GM03348 (cell line): Measurements from ENCODE around the gene ACBD4.

Experiments
- DNase-seq: peaks from one replicate; pipeline ENCODE4 v3.0.0; 2012; ENCODE audit warnings: low spot score

The ACBD4 gene

DNA sequence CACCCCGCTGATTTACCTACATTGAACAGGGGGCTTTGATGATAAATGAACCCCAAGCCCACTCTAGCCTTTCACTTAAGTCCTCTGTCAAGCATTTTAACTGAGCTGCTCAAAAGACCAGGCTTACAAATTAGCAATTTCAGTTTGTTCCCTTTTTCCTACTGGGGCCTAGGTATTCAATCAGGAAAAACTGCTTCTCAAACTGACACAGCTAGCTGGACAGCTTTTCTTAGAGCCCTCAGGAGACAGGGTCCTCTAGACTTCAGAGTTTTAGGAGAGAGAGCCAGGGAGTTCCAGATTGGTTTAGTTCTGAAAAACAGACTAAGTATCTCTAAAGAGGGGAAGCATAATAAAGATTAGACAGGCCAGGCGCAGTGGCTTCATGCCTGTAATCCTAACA, 20.0 kb downstream of the ACBD4 start:
- no peak for DNase-seq

DNA sequence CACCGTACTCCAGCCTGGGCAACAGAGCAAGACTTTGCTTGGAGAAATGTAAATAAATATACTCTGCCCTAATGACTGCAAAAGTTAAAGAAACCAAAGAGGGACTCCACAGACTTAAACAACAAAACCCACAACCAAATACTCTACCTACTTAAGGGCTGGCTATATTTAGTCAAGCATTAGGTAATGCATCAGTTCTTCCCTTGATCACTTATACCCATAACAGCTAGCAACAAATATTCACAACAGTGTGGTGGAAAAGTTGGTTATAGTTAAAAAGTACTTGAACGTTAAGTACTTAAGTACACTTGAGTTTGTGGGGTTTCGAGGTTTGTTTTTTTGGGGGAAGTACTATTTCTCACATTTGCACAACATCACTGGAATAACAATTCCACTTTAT, 20.8 kb downstream of the ACBD4 start:
- DNase-seq, result no peak

DNA sequence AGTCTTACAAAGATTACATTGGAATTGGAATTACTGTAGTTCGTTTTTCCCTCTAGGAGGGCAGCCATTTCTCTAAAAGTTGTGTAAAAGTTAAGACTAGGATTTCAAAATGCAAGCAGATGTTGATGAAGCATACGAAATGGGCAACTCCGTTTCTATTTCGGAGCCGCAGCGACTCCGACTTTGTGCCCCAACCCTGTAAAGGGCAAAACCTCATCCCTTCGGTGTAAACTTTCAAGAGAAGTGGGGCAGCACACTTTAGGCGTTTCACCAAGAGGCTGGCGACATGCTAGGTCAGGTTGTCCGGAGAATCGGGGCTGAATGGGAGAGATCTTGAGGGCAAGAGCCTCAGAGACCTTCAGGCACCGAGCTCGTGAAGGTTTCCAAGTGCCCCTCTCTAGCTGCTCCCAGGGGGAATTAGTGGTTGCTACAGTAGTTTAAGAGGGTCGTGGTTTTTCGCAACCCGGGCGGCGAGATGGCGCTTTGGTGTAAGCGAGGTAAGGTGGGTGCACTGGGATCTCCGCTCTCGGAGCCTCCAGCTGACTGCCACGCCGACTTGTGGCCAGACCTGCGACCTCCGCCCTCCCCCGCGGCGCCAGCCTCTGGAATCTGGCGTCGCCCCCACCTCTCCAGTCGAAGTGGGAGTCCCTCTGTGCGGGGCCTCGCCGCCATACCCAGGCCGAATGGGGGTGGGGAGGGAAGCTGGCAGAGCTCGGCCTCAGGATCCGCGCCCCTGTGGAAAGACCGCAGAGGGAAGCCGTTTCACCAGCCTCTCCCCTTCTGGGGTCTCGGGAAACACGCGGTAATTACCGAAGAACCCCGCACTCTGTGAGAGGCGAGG, 25.2 kb downstream of the ACBD4 start:
- DNase-seq, result peak; percentile 64

DNA sequence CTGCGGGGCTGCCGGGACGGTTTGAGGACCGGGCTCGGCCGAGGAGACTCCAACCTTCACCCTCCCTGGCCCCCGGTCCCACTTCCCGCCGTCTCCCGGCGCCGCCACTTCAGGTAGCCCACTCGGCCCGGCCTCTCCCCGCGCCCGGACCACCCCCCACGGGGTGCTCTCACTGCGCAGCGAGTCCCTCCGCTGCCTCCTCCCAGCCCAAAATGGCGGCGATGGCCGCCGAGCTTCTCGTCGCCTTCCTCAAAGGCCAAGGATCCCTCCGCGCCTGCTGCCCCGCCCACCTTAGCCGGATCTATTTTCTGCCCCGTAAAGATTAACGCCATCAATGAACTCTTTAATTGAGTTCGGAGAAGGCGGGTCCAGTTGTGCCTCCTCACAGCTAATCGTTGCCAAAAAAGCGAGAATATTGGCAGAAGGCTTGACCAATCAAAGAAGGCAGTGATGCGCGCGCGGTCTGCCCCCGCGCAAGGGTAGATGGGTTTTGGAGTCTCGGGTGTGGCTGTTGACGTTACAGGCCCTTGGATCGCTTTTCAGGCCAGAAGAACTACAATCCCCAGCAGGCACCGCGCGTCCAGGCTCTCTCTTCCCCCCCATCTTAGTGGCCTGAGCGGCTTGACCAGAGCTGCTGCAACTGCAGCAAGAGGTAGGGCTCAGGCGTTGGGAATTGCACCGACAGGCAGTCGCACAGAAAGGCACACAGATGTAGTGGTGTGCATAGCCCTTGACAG, 26.0 kb downstream of the ACBD4 start, which contains the start of gene HEXIM2:
HEXIM2 (plus strand) TSS at position 588 of the 737 bp plus-strand sequence. CDS start 919 bp downstream, outside the sequence.
- DNase-seq, result peak; percentile 97

DNA sequence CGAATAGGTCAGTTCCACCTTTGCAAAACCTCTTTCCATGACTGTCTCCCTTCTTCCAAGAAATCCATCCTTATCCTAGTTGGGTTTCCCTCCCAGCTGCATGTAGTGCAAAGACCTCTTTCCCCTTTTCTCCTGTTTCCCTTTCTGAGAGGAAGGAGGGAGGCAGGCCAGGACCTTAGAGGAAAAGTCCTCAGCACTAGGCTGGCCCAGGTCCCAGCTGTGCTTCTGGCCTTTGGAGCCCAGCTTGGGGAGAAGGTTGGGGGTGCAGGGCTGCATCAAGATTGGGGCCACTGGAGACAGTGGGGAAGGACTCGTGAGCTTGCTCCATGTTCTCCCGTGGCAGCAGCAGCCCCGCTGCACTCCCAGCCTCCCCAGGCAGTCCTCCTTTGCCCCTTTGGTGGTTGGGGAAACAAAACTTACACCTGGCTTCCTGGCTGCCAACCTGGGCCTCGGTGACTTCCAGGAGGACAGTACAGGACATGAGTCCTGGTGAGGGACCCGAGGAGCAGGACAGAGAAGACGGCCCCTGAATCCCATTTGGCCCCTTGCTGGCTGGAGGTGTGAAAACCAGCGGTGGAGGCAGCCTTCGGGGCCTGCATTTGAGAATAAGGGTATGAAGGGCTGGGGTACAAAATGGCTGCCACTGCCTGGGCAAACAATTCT, 26.7 kb downstream of the ACBD4 start:
- no peak for DNase-seq

DNA sequence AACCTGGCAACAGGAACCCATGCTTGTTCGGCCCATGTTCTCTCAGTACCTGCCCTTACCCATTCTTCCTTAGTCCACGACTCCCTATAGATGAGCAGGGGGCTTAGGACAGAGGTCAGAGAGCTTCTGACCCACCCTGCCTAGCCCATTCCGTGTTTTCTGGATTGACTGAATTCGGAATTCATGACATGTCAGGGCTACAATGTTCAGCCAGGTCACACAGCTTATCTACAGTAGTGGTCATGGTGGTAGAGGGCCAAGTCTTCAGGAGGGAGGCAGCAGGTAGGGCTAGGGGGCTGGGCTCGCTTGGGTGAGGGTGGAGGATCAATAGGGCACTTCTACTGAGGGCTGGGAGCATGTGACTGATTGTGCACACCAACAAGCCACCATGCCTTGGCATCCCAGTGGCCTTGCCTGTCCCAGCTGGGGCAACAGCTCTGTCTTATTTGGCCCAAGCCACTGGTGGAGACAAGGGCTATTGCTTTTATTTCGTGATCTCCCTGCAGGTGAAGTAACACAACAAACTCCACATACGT, 29.3 kb downstream of the ACBD4 start:
- no peak for DNase-seq

DNA sequence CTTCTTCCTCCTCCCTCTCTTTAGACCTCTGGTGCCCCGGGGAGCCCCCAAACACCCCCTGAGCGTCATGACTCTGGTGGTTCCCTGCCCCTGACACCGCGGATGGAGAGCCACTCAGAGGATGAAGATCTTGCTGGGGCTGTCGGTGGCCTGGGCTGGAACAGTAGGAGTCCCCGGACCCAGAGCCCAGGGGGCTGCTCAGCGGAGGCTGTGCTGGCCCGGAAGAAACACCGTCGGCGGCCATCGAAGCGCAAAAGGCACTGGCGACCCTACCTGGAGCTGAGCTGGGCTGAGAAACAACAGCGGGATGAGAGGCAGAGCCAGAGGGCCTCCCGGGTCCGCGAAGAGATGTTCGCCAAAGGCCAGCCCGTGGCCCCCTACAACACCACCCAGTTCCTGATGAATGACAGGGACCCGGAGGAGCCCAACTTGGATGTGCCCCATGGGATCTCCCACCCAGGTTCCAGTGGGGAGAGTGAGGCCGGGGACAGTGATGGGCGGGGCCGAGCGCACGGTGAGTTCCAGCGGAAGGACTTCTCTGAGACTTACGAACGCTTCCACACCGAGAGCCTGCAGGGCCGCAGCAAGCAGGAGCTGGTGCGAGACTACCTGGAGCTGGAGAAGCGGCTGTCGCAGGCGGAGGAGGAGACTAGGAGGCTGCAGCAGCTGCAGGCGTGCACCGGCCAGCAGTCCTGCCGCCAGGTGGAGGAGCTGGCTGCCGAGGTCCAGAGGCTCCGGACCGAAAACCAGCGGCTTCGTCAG, 33.7 kb downstream of the ACBD4 start:
- no peak for DNase-seq

DNA sequence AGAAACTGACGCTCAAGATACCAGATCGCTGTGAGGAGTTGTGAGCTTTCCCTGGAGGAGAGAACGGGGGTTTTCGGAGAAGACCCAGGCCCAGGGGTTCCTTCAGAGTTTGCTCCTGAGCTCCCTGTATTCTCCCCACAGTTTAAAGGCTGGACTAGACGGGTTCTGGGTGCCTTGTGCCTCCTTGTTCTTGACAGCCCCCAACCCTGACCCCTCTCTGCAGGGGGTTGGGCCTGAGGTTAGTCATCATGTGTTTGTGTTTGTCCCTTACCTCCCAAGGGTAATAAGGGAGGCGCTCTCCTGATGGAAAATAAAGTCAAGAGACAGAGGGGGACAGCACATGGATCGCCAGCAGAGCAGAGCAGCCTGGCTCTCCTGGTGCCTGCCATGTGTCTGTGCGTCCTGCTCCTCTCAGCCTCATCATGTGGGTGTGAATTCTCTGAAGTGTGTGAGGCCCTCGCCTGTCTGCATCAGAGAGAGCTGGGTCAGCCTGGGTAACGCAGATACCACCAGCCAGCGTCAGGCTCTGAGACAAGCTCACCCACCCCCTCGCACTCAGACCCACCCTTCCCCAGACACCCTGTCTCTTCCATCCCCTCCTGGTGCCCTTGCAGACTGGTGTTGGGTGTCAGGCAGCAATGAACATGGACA, 34.9 kb downstream of the ACBD4 start:
- DNase-seq, result no peak

DNA sequence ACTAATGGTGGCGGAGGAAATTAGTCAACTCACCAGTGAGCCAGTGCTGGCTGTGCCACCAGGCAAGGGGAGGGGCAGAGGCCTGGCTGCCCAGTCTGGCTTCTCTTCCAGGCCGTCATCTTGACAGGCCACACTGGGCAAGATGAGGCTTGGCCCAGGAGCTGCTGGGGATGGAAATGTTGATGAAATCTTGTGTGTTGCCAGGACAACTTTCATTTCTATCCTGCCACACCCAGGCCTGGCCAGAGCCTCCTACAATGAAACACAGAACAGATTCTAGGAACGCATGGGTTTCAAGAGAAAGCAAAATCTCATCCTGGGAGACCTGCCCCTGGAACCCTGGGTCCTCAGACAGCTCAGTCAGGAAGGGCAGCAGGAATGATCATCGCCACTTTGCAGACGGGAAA, 35.4 kb downstream of the ACBD4 start:
- DNase-seq, result peak; percentile 84

DNA sequence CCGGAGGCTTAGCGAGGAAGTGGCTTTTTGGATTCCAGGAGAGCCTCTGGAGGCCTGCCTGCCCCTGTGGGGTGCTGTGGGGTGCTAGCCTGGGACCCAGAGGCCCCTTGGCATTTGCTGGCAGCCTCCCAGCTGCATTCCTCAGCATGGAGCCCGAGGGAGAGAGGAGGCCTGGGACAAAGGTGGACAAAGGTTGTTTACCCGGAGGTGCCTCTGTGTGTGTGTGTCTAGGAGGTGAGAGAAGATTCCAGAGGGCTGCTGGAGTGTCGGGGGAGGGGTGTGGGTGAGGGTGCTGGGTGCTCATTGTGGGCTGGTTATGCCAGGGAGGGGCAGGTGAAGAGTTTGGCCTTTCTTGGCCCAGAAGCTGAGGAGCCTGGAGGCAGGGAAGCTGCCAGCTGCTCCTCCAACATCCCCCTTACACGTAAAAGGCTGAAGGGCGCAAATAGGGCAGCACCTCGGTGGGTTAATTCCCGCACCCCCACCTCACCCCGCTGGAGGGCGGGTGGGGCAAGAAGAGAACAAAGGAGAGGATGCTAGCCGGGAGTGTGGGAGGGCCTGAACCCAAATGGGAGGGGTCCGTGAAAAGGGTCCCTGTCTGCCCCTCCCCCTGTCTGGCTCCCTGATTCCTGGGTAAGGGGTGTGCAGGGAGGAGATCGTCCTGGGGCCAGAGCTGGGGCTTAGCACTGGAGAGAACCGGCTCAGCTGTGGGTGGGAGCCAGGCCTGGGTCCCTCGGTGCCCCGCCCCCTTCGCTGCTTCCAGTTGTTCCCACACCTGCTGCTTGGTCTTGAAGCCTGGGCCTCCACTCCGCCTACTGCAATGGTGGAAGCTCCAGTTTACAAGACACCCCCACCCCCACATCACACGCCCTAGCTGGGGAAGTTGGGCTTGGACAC, 36.1 kb downstream of the ACBD4 start:
- peak; percentile 62 for DNase-seq

DNA sequence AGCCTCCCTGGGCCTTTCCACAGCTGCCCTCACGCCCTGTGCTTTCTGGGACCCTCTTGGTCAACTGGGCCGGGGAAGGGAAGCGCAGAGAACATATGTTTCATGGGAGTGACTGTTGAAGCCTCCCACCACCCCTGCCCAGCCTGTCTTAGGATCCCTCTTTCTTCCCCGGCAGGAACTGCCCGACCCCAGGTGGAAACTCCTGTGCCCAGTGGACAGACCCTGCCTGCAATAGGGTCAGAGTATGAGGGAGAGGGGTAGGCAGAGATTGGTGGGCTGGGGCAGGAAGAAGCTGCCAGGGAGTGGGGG, 36.7 kb downstream of the ACBD4 start:
- no peak for DNase-seq

DNA sequence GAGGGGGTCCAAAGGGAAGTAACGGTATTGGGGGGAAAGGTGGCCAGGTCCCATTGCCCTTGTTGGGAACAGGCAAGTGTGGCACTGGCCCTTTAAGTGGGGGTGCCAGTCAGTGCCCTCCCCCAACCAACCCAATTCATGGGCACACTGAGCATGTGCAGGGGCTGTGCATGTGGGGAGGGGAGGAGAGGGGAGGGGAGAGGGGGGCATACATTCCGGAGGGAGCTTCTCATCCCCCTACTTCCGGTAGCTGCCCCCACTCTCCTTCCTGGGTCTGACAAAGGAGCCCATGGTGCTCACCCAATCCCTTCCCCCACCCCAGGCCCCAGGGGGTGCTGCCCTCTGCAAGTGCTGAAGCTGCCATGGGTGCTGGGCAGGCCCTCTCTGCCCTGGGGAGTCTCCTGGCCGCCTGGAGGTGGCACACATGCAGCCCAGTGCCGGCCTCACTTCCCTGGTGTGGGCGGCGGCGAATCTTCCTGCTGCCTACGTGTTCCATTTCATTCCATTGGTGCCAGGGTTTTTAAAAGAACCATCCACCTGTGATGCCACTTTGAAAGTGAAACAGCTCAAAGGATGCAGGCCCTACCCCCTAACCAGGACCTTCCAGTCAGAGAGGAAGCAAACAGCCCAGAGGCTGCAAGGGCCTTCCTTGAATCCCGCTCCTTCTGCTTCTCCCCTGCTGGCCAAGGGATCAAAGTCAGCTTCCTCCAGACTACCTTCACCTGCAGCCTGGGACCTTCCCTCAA, 37.2 kb downstream of the ACBD4 start:
- peak; percentile 88 for DNase-seq

DNA sequence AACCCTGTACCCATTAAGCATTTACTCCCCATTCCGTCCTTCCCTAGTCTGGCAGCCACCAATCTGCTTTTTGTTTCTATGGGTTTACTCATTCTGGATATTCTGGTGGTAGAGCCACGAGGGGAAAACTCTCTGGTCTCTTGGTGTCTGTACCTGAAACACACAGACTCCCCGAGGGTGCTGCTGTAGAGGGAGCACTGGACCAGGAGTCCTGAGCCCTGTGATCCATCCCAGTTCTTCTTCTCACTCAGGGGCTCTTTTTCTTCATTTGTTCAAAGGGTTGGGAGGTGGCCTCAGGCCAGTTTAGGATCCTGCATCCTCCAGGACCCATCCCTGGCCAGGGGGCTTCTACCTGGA, 40.2 kb downstream of the ACBD4 start:
- DNase-seq, result no peak

DNA sequence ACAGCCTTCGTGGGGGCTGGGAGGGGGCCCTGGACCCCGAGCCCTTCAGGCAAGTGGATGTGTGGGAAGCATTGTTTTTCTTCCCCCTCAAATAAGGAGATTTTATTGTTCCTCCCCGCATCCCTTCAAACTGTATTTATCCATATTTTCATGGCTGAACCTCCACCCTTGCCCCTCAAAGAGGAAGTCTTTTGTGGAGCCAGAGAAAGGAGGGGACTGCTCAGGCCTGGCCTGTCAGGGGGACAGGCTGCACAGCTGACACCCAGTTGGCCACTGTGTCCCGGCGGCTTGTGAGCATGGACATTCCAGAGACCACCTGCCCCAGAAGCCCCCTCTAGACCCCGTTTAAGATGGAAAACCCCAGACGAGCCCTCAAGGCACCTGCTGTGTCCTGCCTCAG, 42.1 kb downstream of the ACBD4 start:
- no peak for DNase-seq

DNA sequence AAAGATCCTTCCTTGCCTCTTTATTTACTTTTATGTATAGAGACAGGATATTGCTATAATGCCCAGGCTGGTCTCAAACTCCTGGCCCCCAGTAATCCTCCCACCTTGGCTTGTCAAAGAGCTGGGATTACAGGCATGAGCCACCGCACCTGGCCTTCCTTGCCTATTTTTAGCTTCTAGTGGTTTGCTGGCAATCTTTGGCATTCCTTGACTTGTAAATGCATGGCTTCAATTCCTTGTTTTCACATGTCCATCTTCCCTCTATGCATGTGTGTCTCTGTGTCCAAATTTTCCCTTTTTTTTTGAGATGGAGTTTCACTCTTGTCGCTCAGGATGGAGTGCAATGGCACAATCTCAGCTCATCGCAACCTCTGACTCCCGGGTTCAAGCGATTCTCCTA, 48.7 kb downstream of the ACBD4 start:
- no peak for DNase-seq

DNA sequence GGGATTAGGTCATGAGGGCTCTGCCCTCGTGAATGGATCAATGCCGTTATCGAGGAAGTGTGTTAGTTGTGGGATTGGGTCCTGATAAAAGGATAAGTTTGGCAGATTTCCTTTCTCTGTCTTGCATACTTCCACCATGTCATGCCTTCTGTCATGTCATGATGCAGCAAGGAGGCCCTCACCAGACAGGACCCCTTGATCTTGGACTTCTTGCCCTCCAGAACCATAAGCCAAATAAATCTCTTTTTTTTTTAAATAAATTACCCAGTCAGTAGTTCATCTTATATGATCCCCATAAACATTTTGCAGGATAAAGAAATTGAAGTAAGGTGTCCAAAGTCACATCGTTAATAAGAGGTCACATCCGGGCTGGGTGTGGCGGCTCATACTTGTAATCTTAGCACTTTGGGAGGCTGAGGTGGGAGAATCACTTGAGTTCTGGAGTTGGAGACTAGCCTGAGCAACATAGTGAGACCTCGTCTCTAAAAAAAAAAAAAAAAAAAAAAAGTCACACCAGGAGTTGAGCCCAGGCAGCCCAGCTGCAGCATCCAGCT, 51.4 kb downstream of the ACBD4 start:
- no peak for DNase-seq

DNA sequence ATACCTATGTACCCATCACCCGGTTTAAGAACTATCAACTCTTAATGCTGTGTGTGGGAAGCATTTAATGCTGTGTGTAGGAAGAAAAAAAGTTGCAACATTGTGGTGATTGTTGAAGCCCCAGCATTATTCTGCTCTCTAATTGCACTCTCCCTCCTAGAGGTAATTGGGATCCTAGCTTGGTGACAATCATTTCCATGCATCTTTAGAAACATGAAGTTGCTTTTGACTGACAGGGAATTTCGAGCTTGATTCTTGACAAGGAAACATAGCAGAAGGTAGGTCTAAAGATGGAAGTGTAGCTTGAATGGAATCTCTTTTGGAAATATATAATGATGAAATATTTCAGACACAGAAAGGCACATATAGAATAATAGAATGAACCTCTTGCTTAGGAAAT, 53.5 kb downstream of the ACBD4 start:
- no peak for DNase-seq

DNA sequence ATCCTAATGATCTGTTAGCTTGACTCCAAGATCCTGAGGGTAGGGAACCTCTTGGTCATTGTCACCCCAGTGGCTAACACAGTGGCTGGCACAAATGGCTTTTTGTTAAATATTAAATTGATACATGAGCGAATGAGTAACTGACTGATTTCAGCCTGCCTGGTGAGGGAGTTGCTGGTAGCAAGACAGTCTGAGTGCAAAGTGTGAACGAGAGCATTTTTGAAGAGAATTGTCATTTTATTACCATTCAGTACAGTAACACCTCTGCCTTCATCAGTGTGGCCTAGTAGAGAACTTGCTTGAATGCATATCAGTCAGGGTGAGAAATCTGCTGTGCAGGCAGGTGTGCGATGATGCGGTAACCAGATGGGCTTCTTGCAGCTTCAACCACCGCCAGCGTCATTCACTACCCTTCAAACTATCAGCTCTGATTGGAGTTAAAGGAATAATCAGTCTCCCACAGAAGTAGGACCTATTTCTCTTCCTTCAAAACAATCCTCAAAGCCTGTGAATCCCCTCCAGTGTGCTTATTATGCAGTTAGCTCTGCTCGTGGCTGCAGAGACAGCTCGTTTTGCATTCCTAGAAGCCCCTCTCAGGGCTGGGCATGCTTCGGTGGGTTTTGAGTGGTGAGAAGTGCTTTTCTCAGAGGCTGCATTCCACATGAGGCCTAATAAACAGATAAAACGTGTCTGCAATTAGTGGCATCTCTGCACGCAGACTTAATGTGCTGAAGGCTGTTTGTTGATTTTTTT, 55.2 kb downstream of the ACBD4 start:
- DNase-seq, result no peak
